ENCODE data around the gene DEDD.

Gene DEDD

GRCh38 chr1:161100556-161100955, 31.9 kb downstream of the DEDD start:
- Histone ChIP-seq H3K4me3 (ENCODE audit: low read length) (no peak overlapping the region), H3K4me2 (ENCODE audit: low read length) (no peak overlapping the region), H3K27ac (ENCODE audit: low read length) (no peak overlapping the region), H2AFZ (ENCODE audit: low read depth, low read length) (no peak overlapping the region), H4K20me1 (ENCODE audit: insufficient read depth, low read length) (no peaks in the 10 kb centered on the region), H3K9ac (ENCODE audit: low read length) (no peak overlapping the region), H3K79me2 (ENCODE audit: low read length) (peaks cover 31% of the 10 kb centered on the region), H3K4me1 (ENCODE audit: low read length) (peaks cover 30% of the 10 kb centered on the region), H3K36me3 (replicated peaks; ENCODE audit: low read depth, low read length) (peaks cover 24% of the 10 kb centered on the region), H3K9me3 (ENCODE audit: insufficient read depth, low read length) (no peaks in the 10 kb centered on the region), H3K27me3 (ENCODE audit: low read depth, low read length) (no peaks in the 10 kb centered on the region)
- no peak for TF ChIP-seq EZH2phosphoT487 (IDR thresholded peaks at IDR 0.05; ENCODE audit: low read depth)
- no peak for TF ChIP-seq CTCF (IDR thresholded peaks at IDR 0.05; ENCODE audit: low read depth, low read length)

- H3K27me3 ChIP-seq (ENCODE audit: low read depth, low read length): no peaks in the 10 kb centered on the region
- H4K20me1 ChIP-seq (ENCODE audit: insufficient read depth, low read length): no peaks in the 10 kb centered on the region
- H3K79me2 ChIP-seq (ENCODE audit: low read length): peaks cover 18% of the 10 kb centered on the region
- H3K9ac ChIP-seq (ENCODE audit: low read length): peak overlapping the region; percentile 71; the same call in 1 of the 2 replicates
- peak overlapping the region; percentile 77 for H3K4me2 ChIP-seq (ENCODE audit: low read length)
- H3K4me1 ChIP-seq (ENCODE audit: low read length): peaks cover 40% of the 10 kb centered on the region
- no peak for TF ChIP-seq CTCF (IDR thresholded peaks at IDR 0.05; ENCODE audit: low read depth, low read length)
- no peak for TF ChIP-seq EZH2phosphoT487 (IDR thresholded peaks at IDR 0.05; ENCODE audit: low read depth)
- H2AFZ ChIP-seq (ENCODE audit: low read depth, low read length): no peak overlapping the region
- peaks cover 24% of the 10 kb centered on the region for H3K36me3 ChIP-seq (replicated peaks; ENCODE audit: low read depth, low read length)
- peak overlapping the region; percentile 81 for H3K4me3 ChIP-seq (ENCODE audit: low read length)
- H3K27ac ChIP-seq (ENCODE audit: low read length): no peak overlapping the region
- H3K9me3 ChIP-seq (ENCODE audit: insufficient read depth, low read length): no peaks in the 10 kb centered on the region
Observed at GRCh38 chr1:161099090-161099802, 33.2 kb downstream of the DEDD start.

GRCh38 chr1:161098210-161099068, 34.0 kb downstream of the DEDD start, which contains the start of gene KLHDC9:
TSS of gene KLHDC9 (plus strand) at chr1:161098361. CDS start at chr1:161098536, 175 bp downstream.
- peak within 1 kb of the TSS; percentile 71 for H3K9ac ChIP-seq (ENCODE audit: low read length)
- H3K27me3 ChIP-seq (ENCODE audit: low read depth, low read length): no peaks in the 10 kb centered on the region
- H3K4me3 ChIP-seq (ENCODE audit: low read length): peak within 1 kb of the TSS; percentile 81
- H2AFZ ChIP-seq (ENCODE audit: low read depth, low read length): peak within 1 kb of the TSS; percentile 34
- no peaks in the 10 kb centered on the region for H3K9me3 ChIP-seq (ENCODE audit: insufficient read depth, low read length)
- peaks cover 10% of the 10 kb centered on the region for H3K79me2 ChIP-seq (ENCODE audit: low read length)
- TF ChIP-seq EZH2phosphoT487 (IDR thresholded peaks at IDR 0.05; ENCODE audit: low read depth): no peak
- no peak for TF ChIP-seq CTCF (IDR thresholded peaks at IDR 0.05; ENCODE audit: low read depth, low read length)
- H3K27ac ChIP-seq (ENCODE audit: low read length): peak within 1 kb of the TSS; percentile 90
- no peaks in the 10 kb centered on the region for H4K20me1 ChIP-seq (ENCODE audit: insufficient read depth, low read length)
- H3K4me1 ChIP-seq (ENCODE audit: low read length): peaks cover 44% of the 10 kb centered on the region
- peaks cover 24% of the 10 kb centered on the region for H3K36me3 ChIP-seq (replicated peaks; ENCODE audit: low read depth, low read length)
- H3K4me2 ChIP-seq (ENCODE audit: low read length): peak within 1 kb of the TSS; percentile 77

- H3K4me1 ChIP-seq (ENCODE audit: low read length): peaks cover 59% of the 10 kb centered on the region
- H3K9ac ChIP-seq (ENCODE audit: low read length): peak overlapping the region; percentile 60
- peak overlapping the region; percentile 77 for H3K4me2 ChIP-seq (ENCODE audit: low read length)
- no peak overlapping the region for H2AFZ ChIP-seq (ENCODE audit: low read depth, low read length)
- no peaks in the 10 kb centered on the region for H3K27me3 ChIP-seq (ENCODE audit: low read depth, low read length)
- H3K4me3 ChIP-seq (ENCODE audit: low read length): peak overlapping the region; percentile 55
- no peaks in the 10 kb centered on the region for H3K9me3 ChIP-seq (ENCODE audit: insufficient read depth, low read length)
- no peaks in the 10 kb centered on the region for H4K20me1 ChIP-seq (ENCODE audit: insufficient read depth, low read length)
- no peaks in the 10 kb centered on the region for H3K79me2 ChIP-seq (ENCODE audit: low read length)
- TF ChIP-seq CTCF (IDR thresholded peaks at IDR 0.05; ENCODE audit: low read depth, low read length): no peak
- TF ChIP-seq EZH2phosphoT487 (IDR thresholded peaks at IDR 0.05; ENCODE audit: low read depth): no peak
- peak overlapping the region; percentile 90 for H3K27ac ChIP-seq (ENCODE audit: low read length)
- peaks cover 14% of the 10 kb centered on the region for H3K36me3 ChIP-seq (replicated peaks; ENCODE audit: low read depth, low read length)
Observed at GRCh38 chr1:161096530-161096929, 35.9 kb downstream of the DEDD start.

Data from OCI-LY3 (cell line).